GM10847 (cell line): ENCODE measurements around the gene SOCS1.

ENCODE experiments used
- POLR2A ChIP-seq: IDR thresholded peaks from 2 replicates; pipeline ENCODE4 v1.6.1; 2011; ENCODE audit not compliant: insufficient read length; ENCODE audit errors: extremely low read depth

SOCS1 gene

DNA sequence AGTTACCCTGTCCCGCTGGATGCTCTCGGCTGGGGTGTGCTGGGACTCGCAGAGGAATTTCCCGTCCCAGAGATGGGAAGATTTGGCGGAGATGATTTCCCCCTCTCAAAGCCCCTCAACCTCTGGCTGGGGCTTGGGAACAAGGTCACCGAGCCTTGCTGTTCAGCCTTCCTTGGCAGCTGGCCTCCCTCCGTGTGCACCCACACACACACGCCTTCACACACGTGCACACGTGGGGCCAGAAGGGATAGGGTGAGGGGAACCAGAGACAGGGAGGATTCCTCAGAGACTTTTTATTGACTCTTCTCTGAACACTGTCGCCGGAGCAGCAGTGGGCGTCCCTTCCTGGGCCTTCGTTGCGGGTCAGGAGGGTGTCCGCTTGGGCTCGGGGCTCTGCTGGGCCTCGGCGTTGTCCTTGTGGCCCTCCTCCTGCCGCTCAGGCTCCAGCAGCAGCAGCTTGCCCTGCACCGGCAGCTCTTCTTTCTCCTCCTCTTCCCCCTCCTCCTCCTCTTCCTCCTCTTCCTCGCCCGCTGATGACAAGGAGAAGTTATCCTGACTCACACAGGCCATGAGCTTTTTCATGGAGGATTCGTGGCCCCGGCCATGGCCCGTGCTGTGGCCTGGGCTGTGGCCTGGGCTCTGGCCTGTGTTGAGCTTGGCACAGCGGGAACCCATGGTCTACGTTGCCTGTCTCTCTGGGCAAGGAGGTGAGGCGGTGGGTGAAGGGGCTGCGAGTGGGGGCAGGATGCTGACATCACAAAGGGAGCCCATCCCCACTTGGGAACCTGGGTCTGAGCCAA, 17.1 kb upstream of the SOCS1 start, which contains the start of gene PRM3:
Gene PRM3, minus strand, starts transcription at position 709 of the 800 bp plus-strand sequence. Its CDS starts 34 bp downstream, at position 675.
- no peak for TF ChIP-seq POLR2A

DNA sequence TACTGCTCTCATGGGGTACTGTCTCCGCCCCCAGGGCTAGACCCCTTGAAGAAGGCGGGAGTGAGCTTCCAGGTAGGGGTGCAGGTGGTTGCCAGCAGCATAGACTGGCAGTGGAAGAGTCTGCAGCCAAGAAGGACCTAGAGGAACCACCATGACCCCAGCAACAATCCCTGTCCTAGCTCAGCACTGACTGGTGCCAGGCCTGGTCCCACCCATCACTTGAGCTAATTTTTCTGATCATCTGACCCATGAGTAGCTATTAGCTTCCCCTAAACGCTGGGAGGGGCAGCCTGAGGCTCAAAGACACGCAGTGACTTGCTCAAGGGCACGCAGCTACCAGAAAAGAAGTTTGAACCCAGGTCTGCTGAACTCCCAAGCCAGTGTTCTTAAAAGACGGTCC, 16.5 kb upstream of the SOCS1 start:
- TF ChIP-seq POLR2A: no peak

DNA sequence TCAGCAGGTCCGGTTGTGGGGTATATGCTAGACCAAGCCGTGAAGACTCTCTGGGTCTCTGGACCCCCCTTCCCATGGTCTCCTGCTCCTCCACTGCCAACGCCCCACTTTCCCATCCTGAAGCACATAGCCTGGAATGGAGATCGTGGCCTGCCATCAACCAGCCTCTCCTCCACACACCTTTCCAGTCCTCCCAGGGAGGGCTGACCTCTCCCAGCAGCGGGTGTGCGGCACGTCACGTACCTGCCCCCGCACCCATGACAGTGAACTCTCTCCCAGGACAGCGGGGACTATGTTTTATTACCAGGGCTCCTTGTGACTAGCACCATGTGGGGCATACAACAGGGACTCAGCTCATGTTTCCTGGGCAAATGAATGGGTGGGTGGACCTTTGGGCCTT, 15.6 kb upstream of the SOCS1 start:
- no peak for TF ChIP-seq POLR2A

DNA sequence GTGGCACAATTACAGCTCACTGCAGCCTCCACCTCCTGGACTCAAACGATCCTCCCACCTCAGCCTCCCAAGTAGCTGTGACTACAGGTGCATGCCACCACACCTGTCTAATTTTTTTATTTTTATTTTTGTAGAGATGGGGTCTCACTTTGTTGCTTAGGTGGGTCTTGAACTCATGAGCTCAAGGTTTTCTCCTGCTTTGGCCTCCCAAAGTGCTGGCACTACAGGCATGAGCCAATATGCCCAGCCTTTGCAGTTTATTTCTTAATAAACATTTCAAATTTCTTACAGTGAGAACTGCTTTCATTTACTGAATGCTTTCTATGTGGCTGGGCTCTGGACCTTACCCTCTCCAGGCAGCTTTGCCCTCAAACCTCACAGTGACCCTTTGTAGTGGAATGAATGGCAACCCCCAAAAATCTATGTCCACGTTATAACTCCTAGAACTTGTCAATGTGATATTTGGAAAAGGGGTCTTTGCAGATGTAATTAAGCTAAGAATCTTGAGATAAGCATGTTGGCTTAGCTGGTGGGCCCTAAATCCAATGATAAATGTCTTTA, 14.7 kb upstream of the SOCS1 start:
- TF ChIP-seq POLR2A: no peak

DNA sequence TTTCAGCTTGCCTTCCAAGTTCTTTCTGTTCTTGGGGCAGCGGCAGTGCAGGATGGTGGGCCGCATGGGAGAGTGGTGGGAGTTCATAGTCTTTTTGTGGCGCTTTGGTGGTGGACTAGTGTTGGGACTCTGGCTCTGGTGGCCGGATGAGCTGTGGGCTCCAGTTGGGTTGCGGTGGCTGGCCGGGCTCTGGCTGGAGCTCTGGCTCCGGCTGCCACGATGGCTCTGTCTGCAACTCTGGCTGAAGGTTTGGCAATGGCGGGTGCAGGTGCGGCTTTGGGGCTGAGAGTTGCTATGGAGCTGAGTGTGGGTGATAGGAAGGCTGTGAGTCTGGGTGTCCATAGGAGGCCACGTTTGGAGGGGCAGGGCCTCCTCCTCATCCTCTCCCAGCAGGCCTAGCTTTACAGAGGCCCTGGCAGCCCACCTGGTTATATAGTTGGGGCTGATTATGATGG, 12.9 kb upstream of the SOCS1 start, which contains the start of gene TNP2:
Gene TNP2, minus strand, starts transcription at position 405 of the 455 bp plus-strand sequence. Its CDS starts 63 bp downstream, at position 342.
- TF ChIP-seq POLR2A: no peak

DNA sequence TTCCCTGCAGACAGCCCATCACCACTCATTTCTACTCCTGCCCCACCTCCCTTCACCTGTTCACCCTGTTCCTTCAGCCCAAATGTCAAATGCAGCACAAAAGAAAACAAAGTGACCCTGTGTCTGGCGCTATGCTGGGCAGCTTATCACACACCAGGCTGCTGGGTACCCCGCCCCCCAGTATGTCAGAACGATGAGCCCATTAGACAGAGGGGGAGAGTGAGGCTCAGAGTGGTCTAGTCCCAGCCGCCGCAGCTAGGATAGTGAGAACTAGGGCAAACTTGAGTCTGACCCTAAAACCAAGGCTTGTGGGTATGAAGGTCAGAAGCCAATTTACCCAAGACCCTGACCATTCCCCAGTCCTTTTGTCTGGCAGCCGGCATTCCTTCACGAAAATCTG, 9.1 kb upstream of the SOCS1 start:
- no peak for TF ChIP-seq POLR2A

DNA sequence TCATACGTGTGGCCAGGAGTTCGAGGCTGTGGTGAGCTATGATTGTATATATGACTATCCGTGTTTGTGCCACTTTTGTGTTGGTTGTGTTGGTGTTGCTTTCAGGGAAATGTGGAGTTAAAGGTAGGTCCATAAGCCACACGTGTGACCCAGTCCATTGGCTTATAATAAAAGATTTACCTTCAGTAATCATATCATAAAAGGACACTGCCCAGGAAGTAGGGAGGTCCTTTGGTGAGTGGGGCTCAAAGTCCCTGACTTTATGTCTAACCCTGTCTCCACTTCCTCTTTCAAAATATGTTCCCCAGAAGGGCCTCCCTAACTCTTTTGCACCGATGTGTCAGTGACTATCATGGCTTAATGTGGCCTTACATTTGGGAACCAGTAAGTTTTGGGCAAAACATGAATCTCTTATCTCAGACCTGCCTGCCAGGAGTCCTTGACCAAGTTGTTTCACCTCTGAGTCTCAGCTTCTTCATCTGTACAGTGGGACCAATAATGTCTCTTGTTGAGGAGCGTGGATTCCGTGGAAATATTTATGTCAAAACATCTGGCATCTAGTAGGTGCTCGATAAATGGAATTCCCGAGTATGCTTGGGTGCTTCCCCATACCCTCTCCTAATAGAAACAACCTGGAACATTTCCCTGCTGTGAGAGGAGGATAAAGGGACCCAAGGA, 8.3 kb upstream of the SOCS1 start:
- TF ChIP-seq POLR2A: no peak

DNA sequence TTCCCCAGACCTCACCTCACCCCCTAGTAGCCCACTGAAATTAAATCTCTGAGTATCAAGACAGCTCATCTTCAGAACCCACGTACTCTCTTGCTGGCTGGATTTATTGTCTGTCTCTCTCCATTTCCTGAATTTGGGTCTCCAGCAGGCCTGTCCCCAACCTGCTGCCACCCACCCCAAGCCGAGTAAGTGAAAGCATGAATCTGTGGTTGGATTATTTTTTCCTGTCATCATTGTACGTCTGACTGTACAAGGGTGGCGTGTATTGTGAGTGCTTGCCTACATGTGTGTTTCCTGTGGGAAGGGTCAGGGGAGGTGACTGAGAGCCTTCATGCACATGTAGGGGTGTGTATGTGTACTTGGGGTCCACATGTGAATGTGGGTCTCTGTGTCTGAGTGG, 7.7 kb upstream of the SOCS1 start:
- no peak for TF ChIP-seq POLR2A

DNA sequence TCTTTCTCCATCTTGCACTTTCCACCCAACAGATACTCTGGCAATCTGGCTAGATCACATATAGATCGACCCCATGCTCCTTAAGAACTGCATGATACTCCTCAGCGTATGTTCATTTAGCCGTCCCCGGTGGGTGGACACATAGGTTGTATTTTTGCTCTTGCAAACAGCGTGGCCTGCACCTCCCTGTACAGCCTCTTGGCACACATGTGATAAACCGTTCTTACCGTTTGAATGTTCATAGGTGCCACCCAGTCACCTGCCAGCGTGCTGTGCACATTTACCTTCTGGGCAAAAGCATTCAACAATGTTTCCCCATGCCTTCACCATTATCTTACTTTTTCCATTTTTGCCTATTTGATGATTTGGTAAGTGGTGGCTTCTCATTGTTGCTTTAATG, 6.9 kb upstream of the SOCS1 start:
- no peak for TF ChIP-seq POLR2A

DNA sequence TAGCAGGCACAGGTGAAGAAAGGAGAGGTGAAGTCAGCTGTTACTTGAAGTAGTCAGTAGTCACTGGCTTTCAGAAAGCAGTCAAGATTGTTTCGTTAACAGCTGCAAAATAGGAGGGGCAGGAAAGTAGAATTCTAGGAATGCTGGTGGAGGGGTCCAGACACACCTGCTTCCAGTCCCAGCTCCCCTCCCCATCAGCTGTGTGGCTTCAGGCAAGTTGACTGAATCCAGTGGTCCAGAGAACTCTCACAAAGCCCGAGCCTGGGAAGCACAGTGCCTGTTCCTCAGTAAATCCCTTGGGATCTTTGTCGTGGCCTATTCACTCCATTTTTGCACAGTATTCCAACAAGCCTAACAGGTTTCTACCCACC, 4.6 kb upstream of the SOCS1 start:
- TF ChIP-seq POLR2A: no peak

DNA sequence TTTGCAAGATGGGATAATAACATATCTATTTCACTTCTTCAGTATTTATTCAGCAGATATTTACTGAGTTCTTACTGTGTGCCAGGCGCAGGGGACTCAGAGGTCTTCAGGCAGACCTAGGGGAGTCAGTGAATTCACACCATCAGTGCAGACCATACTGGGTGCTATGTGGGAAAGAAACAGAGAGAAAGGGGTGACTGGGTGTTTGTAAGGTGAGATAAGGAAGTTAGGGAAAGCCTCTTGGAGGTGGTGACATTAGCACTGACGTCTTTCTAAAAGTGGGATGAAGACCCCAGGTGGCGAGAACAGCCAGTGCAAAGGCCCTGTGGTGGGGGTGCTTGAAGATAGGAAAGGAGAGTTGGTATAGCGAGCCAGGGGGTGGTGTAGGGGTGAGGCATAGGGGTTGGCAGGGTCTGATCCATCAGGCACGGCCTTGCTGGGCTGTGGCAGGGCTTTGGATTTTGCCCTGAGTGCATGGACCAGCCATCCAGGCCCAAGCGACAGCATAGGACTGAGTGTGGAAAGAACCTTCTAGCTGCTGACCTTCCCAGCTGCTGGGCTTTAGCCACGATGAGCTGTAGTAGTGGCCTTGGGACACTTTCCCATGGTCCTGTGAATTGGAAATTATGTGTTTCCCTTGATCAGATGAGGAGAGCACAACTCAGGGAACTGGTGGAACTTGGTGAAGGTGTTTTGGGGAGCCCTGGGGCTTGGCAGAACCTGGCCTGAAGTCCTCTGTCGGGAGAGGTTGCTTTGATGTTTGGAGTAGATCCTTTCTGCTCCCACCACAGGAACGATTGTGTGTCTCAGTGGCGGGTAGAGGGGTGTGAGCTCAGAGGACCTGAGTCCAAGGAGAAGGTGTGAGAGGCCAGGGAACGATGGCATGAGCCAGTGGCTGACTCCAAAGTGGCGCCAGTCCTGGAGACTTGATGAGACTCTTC, 3.9 kb upstream of the SOCS1 start:
- TF ChIP-seq POLR2A: no peak

DNA sequence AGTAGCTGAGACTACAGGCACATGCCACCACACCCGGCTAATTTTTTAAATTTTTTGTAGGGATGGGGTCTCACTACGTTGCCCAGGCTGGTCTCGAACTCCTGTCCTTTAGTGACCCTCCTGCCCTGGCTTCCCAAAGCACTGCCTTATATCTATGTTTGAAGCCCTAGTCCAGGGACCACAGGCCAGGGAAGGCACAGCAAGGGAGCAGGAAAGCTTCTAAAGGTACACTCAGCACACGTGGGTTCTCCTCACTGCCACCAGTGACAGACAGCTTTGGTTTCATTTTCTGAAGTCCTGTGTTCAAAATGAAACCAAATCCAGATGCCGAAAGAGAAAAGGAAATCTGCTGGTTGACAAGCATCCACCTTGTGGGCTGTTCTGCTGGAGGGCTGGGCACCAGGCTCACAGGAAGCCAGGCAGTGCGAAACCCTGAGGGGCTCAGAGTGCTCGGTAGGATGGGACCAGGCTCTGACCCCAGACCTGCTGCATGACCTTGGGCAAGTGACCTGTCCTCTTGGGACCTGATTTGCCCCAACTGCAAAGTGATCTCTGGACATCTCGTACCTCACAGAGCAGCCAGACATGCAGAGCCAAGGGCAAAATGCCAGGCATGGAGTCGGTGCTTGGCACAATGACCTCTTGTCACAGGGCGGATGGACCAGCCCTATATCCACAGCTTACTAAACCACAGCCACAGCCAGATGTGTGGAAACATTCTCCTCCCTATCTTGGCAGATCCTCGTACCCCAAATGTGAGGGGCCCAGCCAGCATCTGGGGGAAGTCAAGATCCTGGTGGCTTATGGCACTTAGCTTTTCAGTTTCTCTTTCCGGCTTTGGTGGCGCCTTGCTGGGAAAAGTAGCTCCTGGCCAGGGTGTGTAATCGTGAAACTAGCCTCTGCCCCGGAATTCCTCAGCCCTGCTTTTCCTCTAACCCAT, 2.8 kb upstream of the SOCS1 start:
- no peak for TF ChIP-seq POLR2A

DNA sequence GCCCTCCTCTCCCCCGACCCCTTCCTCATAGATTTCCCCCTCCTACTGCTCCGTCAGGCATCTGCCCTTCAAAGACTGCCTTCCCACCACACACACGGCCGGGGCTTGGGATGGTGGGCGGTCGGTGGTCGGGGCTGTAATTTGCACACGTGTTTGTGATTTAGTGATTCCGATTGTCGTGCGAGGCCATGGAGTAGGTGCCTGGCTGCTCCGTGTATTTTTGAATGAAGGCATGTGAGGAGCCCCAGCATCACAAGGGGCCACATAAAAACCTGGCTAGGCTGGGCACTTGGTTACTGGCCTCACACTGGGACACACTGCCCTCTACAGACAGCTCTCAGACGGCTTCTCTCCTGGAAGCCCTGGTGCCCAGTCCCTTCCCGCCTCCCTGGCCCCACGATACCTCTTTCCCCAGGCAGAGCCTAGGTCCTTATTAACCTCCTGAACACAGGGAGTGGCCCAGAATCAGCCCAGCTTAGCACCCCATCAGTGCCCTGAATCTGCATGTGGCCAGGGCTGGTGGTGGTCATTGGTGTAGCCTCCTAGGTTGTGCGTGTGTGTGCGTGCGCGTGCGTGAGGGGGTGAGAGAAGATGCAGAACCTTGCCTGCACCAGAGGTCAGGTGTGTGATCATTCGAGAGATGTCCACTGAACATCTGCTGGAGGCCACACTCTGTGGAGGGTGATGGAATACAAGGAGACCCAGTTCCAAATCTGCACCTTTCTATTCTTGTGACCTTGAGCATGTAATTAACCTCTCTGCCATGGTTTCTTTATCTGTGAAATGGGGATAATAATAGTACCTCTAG, 1.3 kb upstream of the SOCS1 start:
- no peak for TF ChIP-seq POLR2A
